ENCODE measurements around the gene ARHGAP12.

ARHGAP12 gene

GRCh38 chr10:31778627-31779026 is 150.0 kb downstream of the ARHGAP12 start:
- H3K27ac ChIP-seq, result no peak overlapping the region
- no peak for DNase-seq
- H3K27me3 ChIP-seq (ENCODE audit: insufficient read depth, low read depth, severe bottlenecking), result no peaks in the 10 kb centered on the region
- H3K36me3 ChIP-seq, result no peaks in the 10 kb centered on the region
- H3K9me3 ChIP-seq (ENCODE audit: severe bottlenecking), result no peaks in the 10 kb centered on the region
- no peak for TF ChIP-seq CTCF (IDR thresholded peaks at IDR 0.05; ENCODE audit: low read depth, low read length)
- H3K4me3 ChIP-seq (ENCODE audit: low read depth, low read length), result no peak overlapping the region

GRCh38 chr10:31776159-31776558 is 152.5 kb downstream of the ARHGAP12 start:
- Histone ChIP-seq H3K36me3 (no peaks in the 10 kb centered on the region), H3K9me3 (ENCODE audit: severe bottlenecking) (no peaks in the 10 kb centered on the region), H3K4me3 (ENCODE audit: low read depth, low read length) (no peak overlapping the region), H3K27ac (no peak overlapping the region), H3K27me3 (ENCODE audit: insufficient read depth, low read depth, severe bottlenecking) (no peaks in the 10 kb centered on the region)
- no peak for DNase-seq
- no peak for TF ChIP-seq CTCF (IDR thresholded peaks at IDR 0.05; ENCODE audit: low read depth, low read length)

GRCh38 chr10:31774928-31775650 is 153.5 kb downstream of the ARHGAP12 start:
- Histone ChIP-seq H3K4me3 (ENCODE audit: low read depth, low read length) (no peak overlapping the region), H3K27ac (no peak overlapping the region), H3K27me3 (ENCODE audit: insufficient read depth, low read depth, severe bottlenecking) (no peaks in the 10 kb centered on the region), H3K36me3 (no peaks in the 10 kb centered on the region), H3K9me3 (ENCODE audit: severe bottlenecking) (no peaks in the 10 kb centered on the region)
- no peak for DNase-seq
- no peak for TF ChIP-seq CTCF (IDR thresholded peaks at IDR 0.05; ENCODE audit: low read depth, low read length)

- Histone ChIP-seq H3K9me3 (ENCODE audit: severe bottlenecking) (no peaks in the 10 kb centered on the region), H3K27ac (no peak overlapping the region), H3K27me3 (ENCODE audit: insufficient read depth, low read depth, severe bottlenecking) (no peaks in the 10 kb centered on the region), H3K4me3 (ENCODE audit: low read depth, low read length) (no peak overlapping the region), H3K36me3 (no peaks in the 10 kb centered on the region)
- no peak for TF ChIP-seq CTCF (IDR thresholded peaks at IDR 0.05; ENCODE audit: low read depth, low read length)
- DNase-seq, result no peak
Measured at GRCh38 chr10:31774299-31774900, 154.2 kb downstream of the ARHGAP12 start.

GRCh38 chr10:31773749-31774298 is 154.8 kb downstream of the ARHGAP12 start:
- H3K27me3 ChIP-seq (ENCODE audit: insufficient read depth, low read depth, severe bottlenecking), result no peaks in the 10 kb centered on the region
- H3K9me3 ChIP-seq (ENCODE audit: severe bottlenecking), result no peaks in the 10 kb centered on the region
- no peak for TF ChIP-seq CTCF (IDR thresholded peaks at IDR 0.05; ENCODE audit: low read depth, low read length)
- no peak overlapping the region for H3K27ac ChIP-seq
- H3K36me3 ChIP-seq, result no peaks in the 10 kb centered on the region
- no peak for DNase-seq
- no peak overlapping the region for H3K4me3 ChIP-seq (ENCODE audit: low read depth, low read length)
